MCF 10A (cell line): ENCODE data around the gene SGK1. TPM values are rescaled to one million over a fixed set of nuclear protein-coding genes. Genes with fewer than 3 reads are reported as not detected.
"Not testable (repeated sequence)": the region's sequence is repeated elsewhere in the genome, so short reads cannot be mapped to it uniquely, and the experiment has no call there.

ENCODE experiments used
- BruUV-seq: library from RNA; stranded (reverse); fragments of 400-500 nt; replicated peaks from 2 replicates; lab custom pipeline; 2021; lab: Mats Ljungman, UMichigan
- CTCF ChIA-PET: fragments of 300-600 bp; sonication (Branson Sonifier 250); formaldehyde crosslinking; extraction: SDS; loops from one replicate; lab custom pipeline; 2021; ENCODE audit warnings: antibody characterized with exemption, inconsistent platforms; lab: Yijun Ruan, JAX
- POLR2A ChIA-PET: fragments of 300-600, 350-650 bp; sonication (Branson Sonifier 250); formaldehyde crosslinking; extraction: SDS; loops from one replicate; lab custom pipeline; 2020; ENCODE audit warnings: antibody characterized with exemption, inconsistent platforms; lab: Yijun Ruan, JAX
- DNase-seq: peaks from one replicate; pipeline ENCODE4 v3.0.0-alpha.2; 2018; ENCODE audit not compliant: unreplicated experiment
- H3K27ac Mint-ChIP-seq: one replicate; pipeline ENCODE4 v1.8.0; 2022; ENCODE audit warnings: mild to moderate bottlenecking, low read depth, mixed read lengths; ENCODE audit not compliant: unreplicated experiment
- H3K27me3 Mint-ChIP-seq: one replicate; pipeline ENCODE4 v1.8.0; 2022; ENCODE audit warnings: mixed read lengths; ENCODE audit not compliant: insufficient read depth, unreplicated experiment
- H3K36me3 Mint-ChIP-seq: one replicate; pipeline ENCODE4 v1.8.0; 2022; ENCODE audit warnings: mild to moderate bottlenecking, moderate library complexity, mixed read lengths; ENCODE audit not compliant: insufficient read depth, unreplicated experiment
- H3K4me1 Mint-ChIP-seq: one replicate; pipeline ENCODE4 v1.8.0; 2022; ENCODE audit warnings: mixed read lengths; ENCODE audit not compliant: insufficient read depth, unreplicated experiment
- H3K4me3 Mint-ChIP-seq: one replicate; pipeline ENCODE4 v1.8.0; 2022; ENCODE audit warnings: mild to moderate bottlenecking, moderate library complexity, mixed read lengths; ENCODE audit not compliant: unreplicated experiment
- H3K9me3 Mint-ChIP-seq: one replicate; pipeline ENCODE4 v1.8.0; 2022; ENCODE audit warnings: mixed read lengths; ENCODE audit not compliant: unreplicated experiment
- intact Hi-C: fragments of 100-400 bp; cut with micrococcal nuclease; formaldehyde crosslinking; loops from 2 replicates; pipeline ENCODE4 v1.14.1; 2022
- total RNA-seq: library from RNA; stranded (reverse); gene quantifications from 2 replicates; pipeline ENCODE4 v1.2.3, GENCODE V29; 2022
- TF ChIP-seq, protein P1 (sequence below): fragments of 200-600 bp; IDR thresholded peaks from one replicate; pipeline ENCODE4 v1.8.0; 2022; ENCODE audit warnings: antibody characterized with exemption, mild to moderate bottlenecking; ENCODE audit not compliant: unreplicated experiment

Gene SGK1
- total RNA-seq, 1 experiment from 2014 or later, result 30.8 TPM

GRCh38 chr6:134308800-134309199 lies 9.1 kb downstream of the SGK1 start:
- CTCF ChIA-PET, result interaction anchor here (1.0 kb wide), 1 partner anchor 62 kb away, joined by 3 read pairs; no protein-coding TSS in a partner anchor
- no peaks in the 10 kb centered on the region for H3K9me3 Mint-ChIP-seq
- no peak overlapping the region for H3K27ac Mint-ChIP-seq
- H3K36me3 Mint-ChIP-seq, result no peaks in the 10 kb centered on the region
- H3K27me3 Mint-ChIP-seq, result no peaks in the 10 kb centered on the region
- H3K4me1 Mint-ChIP-seq, result no peaks in the 10 kb centered on the region
- intact Hi-C loops, result no loop called here
- DNase-seq, result no peak
- H3K4me3 Mint-ChIP-seq, result no peak overlapping the region
- POLR2A ChIA-PET, result interaction anchor here (0.7 kb wide), 1 partner anchor 10 kb away, joined by 3 read pairs; no protein-coding TSS in a partner anchor
- no TSS peak for BruUV-seq
- TF ChIP-seq, protein P1, sequence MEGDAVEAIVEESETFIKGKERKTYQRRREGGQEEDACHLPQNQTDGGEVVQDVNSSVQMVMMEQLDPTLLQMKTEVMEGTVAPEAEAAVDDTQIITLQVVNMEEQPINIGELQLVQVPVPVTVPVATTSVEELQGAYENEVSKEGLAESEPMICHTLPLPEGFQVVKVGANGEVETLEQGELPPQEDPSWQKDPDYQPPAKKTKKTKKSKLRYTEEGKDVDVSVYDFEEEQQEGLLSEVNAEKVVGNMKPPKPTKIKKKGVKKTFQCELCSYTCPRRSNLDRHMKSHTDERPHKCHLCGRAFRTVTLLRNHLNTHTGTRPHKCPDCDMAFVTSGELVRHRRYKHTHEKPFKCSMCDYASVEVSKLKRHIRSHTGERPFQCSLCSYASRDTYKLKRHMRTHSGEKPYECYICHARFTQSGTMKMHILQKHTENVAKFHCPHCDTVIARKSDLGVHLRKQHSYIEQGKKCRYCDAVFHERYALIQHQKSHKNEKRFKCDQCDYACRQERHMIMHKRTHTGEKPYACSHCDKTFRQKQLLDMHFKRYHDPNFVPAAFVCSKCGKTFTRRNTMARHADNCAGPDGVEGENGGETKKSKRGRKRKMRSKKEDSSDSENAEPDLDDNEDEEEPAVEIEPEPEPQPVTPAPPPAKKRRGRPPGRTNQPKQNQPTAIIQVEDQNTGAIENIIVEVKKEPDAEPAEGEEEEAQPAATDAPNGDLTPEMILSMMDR, result no peak

DNA sequence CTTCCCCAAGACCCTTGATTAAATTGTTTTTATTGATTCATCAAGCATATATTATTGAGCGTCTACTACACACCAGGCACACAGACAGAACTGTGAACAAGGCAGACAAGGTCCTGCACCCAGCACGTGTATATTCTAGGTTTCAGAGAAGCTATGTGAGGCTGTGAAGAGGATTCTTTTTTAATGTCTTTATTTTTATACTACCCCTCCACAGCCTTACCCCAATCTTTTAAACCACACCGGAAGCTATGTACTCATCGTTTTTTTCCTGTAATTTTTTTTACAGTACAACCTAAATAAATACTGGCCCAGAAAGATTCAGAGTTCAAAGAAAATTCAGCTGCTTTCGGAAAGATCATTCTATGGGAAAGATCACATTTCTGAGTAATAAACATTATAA lies 10.0 kb downstream of the SGK1 start:
- Mint-ChIP-seq H3K36me3 (no peaks in the 10 kb centered on the region), H3K4me1 (no peaks in the 10 kb centered on the region), H3K4me3 (no peak overlapping the region), H3K9me3 (no peaks in the 10 kb centered on the region), H3K27ac (no peak overlapping the region), H3K27me3 (no peaks in the 10 kb centered on the region)
- POLR2A ChIA-PET, result interaction anchor here (1.0 to 1.3 kb wide), 3 partner anchors 16 to 44 kb away, joined by 3 read pairs; no protein-coding TSS in a partner anchor
- DNase-seq, result no peak
- TF ChIP-seq, protein P1, result no peak
- intact Hi-C loops, result no loop called here
- BruUV-seq, result no TSS peak
- CTCF ChIA-PET, result interaction anchor here (0.5 to 0.8 kb wide), 3 partner anchors 14 to 185 kb away, joined by 3 read pairs; no protein-coding TSS in a partner anchor

DNA sequence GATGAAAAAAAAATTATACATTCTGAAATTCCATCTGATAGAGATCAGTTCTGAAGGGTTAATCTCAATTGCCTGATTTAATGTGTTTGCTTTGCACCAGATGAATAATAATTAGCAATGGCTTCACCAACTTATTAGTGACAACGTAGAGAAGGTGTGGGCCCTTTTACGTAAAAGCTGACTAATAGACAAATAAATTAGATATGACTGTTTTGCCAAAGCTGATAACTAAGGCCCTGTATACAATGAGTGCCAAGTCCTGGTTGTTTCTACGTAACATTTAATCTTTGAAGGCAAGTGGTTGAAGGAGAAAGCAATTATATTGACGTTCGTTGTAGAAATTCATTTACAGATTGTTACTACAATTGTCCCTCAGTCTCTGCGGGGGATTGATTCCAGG lies 10.8 kb downstream of the SGK1 start:
- H3K27ac Mint-ChIP-seq, result no peak overlapping the region
- H3K36me3 Mint-ChIP-seq, result no peaks in the 10 kb centered on the region
- ChIA-PET POLR2A (interaction anchor here (0.7 to 1.3 kb wide), 3 partner anchors 16 to 46 kb away, joined by 3 read pairs; no protein-coding TSS in a partner anchor), CTCF (interaction anchor here (0.5 kb wide), 1 partner anchor 124 kb away, joined by 3 read pairs; no protein-coding TSS in a partner anchor)
- BruUV-seq, result no TSS peak
- DNase-seq, result no peak
- H3K4me3 Mint-ChIP-seq, result no peak overlapping the region
- no peaks in the 10 kb centered on the region for H3K9me3 Mint-ChIP-seq
- intact Hi-C loops, result no loop called here
- TF ChIP-seq, protein P1, result no peak
- H3K27me3 Mint-ChIP-seq, result no peaks in the 10 kb centered on the region
- no peaks in the 10 kb centered on the region for H3K4me1 Mint-ChIP-seq

- CTCF ChIA-PET, result interaction anchor here (1.1 kb wide), 1 partner anchor 12 kb away, joined by 3 read pairs; no protein-coding TSS in a partner anchor
- H3K36me3 Mint-ChIP-seq, DNase-seq, H3K4me3 Mint-ChIP-seq, intact Hi-C loops, H3K9me3 Mint-ChIP-seq, H3K4me1 Mint-ChIP-seq, H3K27me3 Mint-ChIP-seq, POLR2A ChIA-PET, BruUV-seq, H3K27ac Mint-ChIP-seq: not testable (repeated sequence)
These were observed 13.5 kb downstream of the SGK1 start for GRCh38 chr6:134304381-134304780.
